HepG2 (cell line): ENCODE measurements around the gene LYPLA2. TPM values are rescaled to one million over a fixed set of nuclear protein-coding genes. Genes with fewer than 3 reads are reported as not detected.
A peak's percentile ranks its signal among the peaks of the same experiment; 100 is the strongest.

Experiments used
- CHD4 ChIP-seq: fragments of 200-600 bp; sonication (generic); IDR thresholded peaks from 2 replicates; pipeline ENCODE4 v1.7.0; 2017; ENCODE audit warnings: mild to moderate bottlenecking, low read length, borderline replicate concordance
- FOSL1 ChIP-seq: sonication (generic); formaldehyde crosslinking; IDR thresholded peaks from 2 replicates; pipeline ENCODE4 v1.9.0; 2021; ENCODE audit warnings: missing genetic modification reagents, borderline replicate concordance
- GZF1 ChIP-seq: sonication (generic); formaldehyde crosslinking; IDR thresholded peaks from 2 replicates; pipeline ENCODE4 v1.5.1; 2020; ENCODE audit warnings: mild to moderate bottlenecking, missing genetic modification reagents
- HIVEP1 ChIP-seq: sonication (generic); formaldehyde crosslinking; IDR thresholded peaks from 2 replicates; pipeline ENCODE4 v1.4.0; 2020; ENCODE audit warnings: mild to moderate bottlenecking, missing genetic modification reagents
- HMGA1 ChIP-seq: sonication (generic); formaldehyde crosslinking; conservative IDR thresholded peaks from 2 replicates; pipeline ENCODE4 v1.4.0; 2020; ENCODE audit warnings: missing genetic modification reagents
- HNRNPH1 ChIP-seq: fragments of 200-400 bp; formaldehyde crosslinking; optimal IDR thresholded peaks from 2 replicates; pipeline ENCODE3; 2017; ENCODE audit warnings: mild to moderate bottlenecking, low read depth, low read length
- HOXA7 ChIP-seq: sonication (generic); formaldehyde crosslinking; IDR thresholded peaks from 2 replicates; pipeline ENCODE4 v1.8.1; 2022; ENCODE audit warnings: mild to moderate bottlenecking, missing genetic modification reagents, moderate library complexity
- JUND ChIP-seq: sonication (generic); formaldehyde crosslinking; IDR thresholded peaks from 2 replicates; pipeline ENCODE4 v1.8.0; 2022; ENCODE audit warnings: mild to moderate bottlenecking, missing genetic modification reagents
- MBD4 ChIP-seq: IDR thresholded peaks from 2 replicates; pipeline ENCODE4 v1.6.1; 2012; ENCODE audit warnings: low read length, inconsistent platforms, borderline replicate concordance
- MBNL3 ChIP-seq: fragments of 250-450 bp; sonication (Bioruptor Pico); conservative IDR thresholded peaks from 2 replicates; pipeline ENCODE4 v1.8.0; 2022; ENCODE audit warnings: mild to moderate bottlenecking, inconsistent platforms
- NAIF1 ChIP-seq: sonication (generic); formaldehyde crosslinking; IDR thresholded peaks from 2 replicates; pipeline ENCODE4 v1.5.0; 2020; ENCODE audit warnings: mild to moderate bottlenecking, missing genetic modification reagents, borderline replicate concordance
- NFIB ChIP-seq: sonication (generic); formaldehyde crosslinking; IDR thresholded peaks from 2 replicates; pipeline ENCODE4 v1.9.0; 2021; ENCODE audit warnings: missing genetic modification reagents, mild to moderate bottlenecking, borderline replicate concordance
- NR2F2 ChIP-seq: IDR thresholded peaks from 2 replicates; pipeline ENCODE4 v1.6.1; 2012; ENCODE audit warnings: low read depth, inconsistent platforms, borderline replicate concordance
- PRPF4 ChIP-seq: fragments of 200-400 bp; formaldehyde crosslinking; IDR thresholded peaks from 2 replicates; pipeline ENCODE4 v1.6.1; 2016; ENCODE audit warnings: low read length, low read depth; ENCODE audit not compliant: poor library complexity, severe bottlenecking
- STAG1 ChIP-seq: sonication (generic); formaldehyde crosslinking; IDR thresholded peaks from 2 replicates; pipeline ENCODE4 v1.4.0; 2020; ENCODE audit warnings: missing genetic modification reagents
- ZNF441 ChIP-seq: sonication (generic); formaldehyde crosslinking; IDR thresholded peaks from 2 replicates; pipeline ENCODE4 v1.7.0; 2021; ENCODE audit warnings: missing genetic modification reagents, borderline replicate concordance
- ZNF557 ChIP-seq: sonication (generic); formaldehyde crosslinking; IDR thresholded peaks from 2 replicates; pipeline ENCODE4 v1.4.0; 2020; ENCODE audit warnings: missing genetic modification reagents
- ZNF7 ChIP-seq: IDR thresholded peaks from 2 replicates; pipeline ENCODE4 v1.6.1; 2016; ENCODE audit warnings: missing biosample characterization, missing genetic modification reagents
- polyA plus RNA-seq, 8 experiments: library from polyadenylated mRNA; depleted of rRNA in 3 of 8; stranded (reverse) in 7 of 8; unstranded in 1 of 8; fragments of >200 nt; fragmentation: Illumina TruSeq in 4 of 8; extraction: Trizol in 4 of 8; gene quantifications; 2 replicates each; pipeline versions ENCODE4 v1.2.1 to v1.2.3, GENCODE V29; 2011 to 2016; ENCODE audit warnings: low read depth in 4 of 8, missing spikeins in 1 of 8, mixed read lengths in 1 of 8; ENCODE audit not compliant: insufficient read depth in 1 of 8
- total RNA-seq, 5 experiments: library from RNA; depleted of rRNA; stranded (reverse); fragments of >200 nt; fragmentation: Illumina TruSeq; extraction: Trizol; gene quantifications; 2 replicates each; pipeline ENCODE4 v1.2.3, GENCODE V29; 2016; ENCODE audit warnings: low read depth in 1 of 5
- TF ChIP-seq, protein P1 (sequence below): IDR thresholded peaks from 2 replicates; pipeline ENCODE4 v1.6.1; 2018; ENCODE audit warnings: missing genetic modification reagents, mild to moderate bottlenecking, missing compliant biosample characterization
- TF ChIP-seq, protein P2 (sequence below), 2 experiments: sonication (generic) in 1 of 2; formaldehyde crosslinking in 1 of 2; IDR thresholded peaks; 2 replicates each; pipeline versions ENCODE4 v1.4.0 to v1.6.1; 2018 to 2020; ENCODE audit warnings: missing genetic modification reagents in 2 of 2, borderline replicate concordance in 1 of 2, low read depth in 1 of 2, mild to moderate bottlenecking in 1 of 2, missing biosample characterization in 1 of 2
- TF ChIP-seq, protein P3 (sequence below): sonication (generic); formaldehyde crosslinking; IDR thresholded peaks from 2 replicates; pipeline ENCODE4; 2020; ENCODE audit warnings: missing genetic modification reagents, mild to moderate bottlenecking, borderline replicate concordance
- TF ChIP-seq, protein P4 (sequence below): fragments of 450-650 bp; IDR thresholded peaks from 2 replicates; pipeline ENCODE4 v1.6.1; 2017
- TF ChIP-seq, protein P5 (sequence below): sonication (generic); formaldehyde crosslinking; IDR thresholded peaks from 2 replicates; pipeline ENCODE4 v1.4.0; 2020; ENCODE audit warnings: mild to moderate bottlenecking, low read depth, missing genetic modification reagents

LYPLA2 gene
- total and polyA plus RNA-seq, 2 of the 13 experiments (the other 11 are each of a cell fraction or from before 2014, with no cell fraction given), result 72.1 to 73.2 TPM

DNA sequence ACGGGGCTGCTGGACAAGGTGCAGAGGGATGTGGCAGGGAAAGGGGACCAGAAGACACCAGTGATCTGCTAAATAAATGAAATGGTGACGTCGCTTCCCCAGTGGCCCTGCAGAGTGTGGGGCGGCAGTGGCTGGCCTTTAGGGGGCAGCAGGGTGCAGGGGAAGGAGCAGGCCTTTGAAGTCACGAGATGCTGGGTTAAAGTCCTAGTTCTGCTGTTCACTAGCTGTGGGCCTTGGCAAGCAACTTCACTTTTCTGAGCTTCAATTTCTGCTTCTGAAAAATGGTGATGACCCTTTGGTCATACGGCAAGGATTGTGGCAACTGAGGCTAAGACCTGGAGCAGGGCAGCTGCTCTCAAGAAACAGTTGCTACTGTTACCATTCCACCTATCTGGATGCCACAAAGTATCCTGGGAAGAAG lies 18.8 kb downstream of the LYPLA2 start (continued):
- no peak for TF ChIP-seq NFIB
- no peak for TF ChIP-seq JUND (CRISPR knock-in tag)
- TF ChIP-seq MBNL3 (CRISPR knock-in tag), result no peak
- TF ChIP-seq ZNF441 (CRISPR knock-in tag), result no peak
- TF ChIP-seq HNRNPH1, result no peak
- TF ChIP-seq, protein P1, sequence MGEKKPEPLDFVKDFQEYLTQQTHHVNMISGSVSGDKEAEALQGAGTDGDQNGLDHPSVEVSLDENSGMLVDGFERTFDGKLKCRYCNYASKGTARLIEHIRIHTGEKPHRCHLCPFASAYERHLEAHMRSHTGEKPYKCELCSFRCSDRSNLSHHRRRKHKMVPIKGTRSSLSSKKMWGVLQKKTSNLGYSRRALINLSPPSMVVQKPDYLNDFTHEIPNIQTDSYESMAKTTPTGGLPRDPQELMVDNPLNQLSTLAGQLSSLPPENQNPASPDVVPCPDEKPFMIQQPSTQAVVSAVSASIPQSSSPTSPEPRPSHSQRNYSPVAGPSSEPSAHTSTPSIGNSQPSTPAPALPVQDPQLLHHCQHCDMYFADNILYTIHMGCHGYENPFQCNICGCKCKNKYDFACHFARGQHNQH (CRISPR knock-in tag), result no peak
- TF ChIP-seq HIVEP1 (CRISPR knock-in tag), result no peak
- TF ChIP-seq HMGA1 (CRISPR knock-in tag), result no peak
- TF ChIP-seq PRPF4, result no peak
- TF ChIP-seq, protein P2, sequence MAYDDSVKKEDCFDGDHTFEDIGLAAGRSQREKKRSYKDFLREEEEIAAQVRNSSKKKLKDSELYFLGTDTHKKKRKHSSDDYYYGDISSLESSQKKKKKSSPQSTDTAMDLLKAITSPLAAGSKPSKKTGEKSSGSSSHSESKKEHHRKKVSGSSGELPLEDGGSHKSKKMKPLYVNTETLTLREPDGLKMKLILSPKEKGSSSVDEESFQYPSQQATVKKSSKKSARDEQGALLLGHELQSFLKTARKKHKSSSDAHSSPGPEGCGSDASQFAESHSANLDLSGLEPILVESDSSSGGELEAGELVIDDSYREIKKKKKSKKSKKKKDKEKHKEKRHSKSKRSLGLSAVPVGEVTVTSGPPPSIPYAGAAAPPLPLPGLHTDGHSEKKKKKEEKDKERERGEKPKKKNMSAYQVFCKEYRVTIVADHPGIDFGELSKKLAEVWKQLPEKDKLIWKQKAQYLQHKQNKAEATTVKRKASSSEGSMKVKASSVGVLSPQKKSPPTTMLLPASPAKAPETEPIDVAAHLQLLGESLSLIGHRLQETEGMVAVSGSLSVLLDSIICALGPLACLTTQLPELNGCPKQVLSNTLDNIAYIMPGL (CRISPR knock-in tag; IDR thresholded peaks at IDR 0.05; ENCODE audit: borderline replicate concordance in 1 of 2, low read depth in 1 of 2), result peak; percentile 51 to 79; a peak in 3 of 4 replicates
- TF ChIP-seq CHD4, result no peak
- TF ChIP-seq NR2F2, result no peak
- TF ChIP-seq FOSL1, result no peak
- peak; percentile 81 for TF ChIP-seq STAG1 (CRISPR knock-in tag)
- no peak for TF ChIP-seq GZF1
- no peak for TF ChIP-seq MBD4
- TF ChIP-seq HOXA7, result no peak
- TF ChIP-seq, protein P3, sequence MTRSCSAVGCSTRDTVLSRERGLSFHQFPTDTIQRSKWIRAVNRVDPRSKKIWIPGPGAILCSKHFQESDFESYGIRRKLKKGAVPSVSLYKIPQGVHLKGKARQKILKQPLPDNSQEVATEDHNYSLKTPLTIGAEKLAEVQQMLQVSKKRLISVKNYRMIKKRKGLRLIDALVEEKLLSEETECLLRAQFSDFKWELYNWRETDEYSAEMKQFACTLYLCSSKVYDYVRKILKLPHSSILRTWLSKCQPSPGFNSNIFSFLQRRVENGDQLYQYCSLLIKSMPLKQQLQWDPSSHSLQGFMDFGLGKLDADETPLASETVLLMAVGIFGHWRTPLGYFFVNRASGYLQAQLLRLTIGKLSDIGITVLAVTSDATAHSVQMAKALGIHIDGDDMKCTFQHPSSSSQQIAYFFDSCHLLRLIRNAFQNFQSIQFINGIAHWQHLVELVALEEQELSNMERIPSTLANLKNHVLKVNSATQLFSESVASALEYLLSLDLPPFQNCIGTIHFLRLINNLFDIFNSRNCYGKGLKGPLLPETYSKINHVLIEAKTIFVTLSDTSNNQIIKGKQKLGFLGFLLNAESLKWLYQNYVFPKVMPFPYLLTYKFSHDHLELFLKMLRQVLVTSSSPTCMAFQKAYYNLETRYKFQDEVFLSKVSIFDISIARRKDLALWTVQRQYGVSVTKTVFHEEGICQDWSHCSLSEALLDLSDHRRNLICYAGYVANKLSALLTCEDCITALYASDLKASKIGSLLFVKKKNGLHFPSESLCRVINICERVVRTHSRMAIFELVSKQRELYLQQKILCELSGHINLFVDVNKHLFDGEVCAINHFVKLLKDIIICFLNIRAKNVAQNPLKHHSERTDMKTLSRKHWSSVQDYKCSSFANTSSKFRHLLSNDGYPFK (CRISPR knock-in tag), result no peak
- no peak for TF ChIP-seq ZNF557 (CRISPR knock-in tag)
- TF ChIP-seq, protein P4, sequence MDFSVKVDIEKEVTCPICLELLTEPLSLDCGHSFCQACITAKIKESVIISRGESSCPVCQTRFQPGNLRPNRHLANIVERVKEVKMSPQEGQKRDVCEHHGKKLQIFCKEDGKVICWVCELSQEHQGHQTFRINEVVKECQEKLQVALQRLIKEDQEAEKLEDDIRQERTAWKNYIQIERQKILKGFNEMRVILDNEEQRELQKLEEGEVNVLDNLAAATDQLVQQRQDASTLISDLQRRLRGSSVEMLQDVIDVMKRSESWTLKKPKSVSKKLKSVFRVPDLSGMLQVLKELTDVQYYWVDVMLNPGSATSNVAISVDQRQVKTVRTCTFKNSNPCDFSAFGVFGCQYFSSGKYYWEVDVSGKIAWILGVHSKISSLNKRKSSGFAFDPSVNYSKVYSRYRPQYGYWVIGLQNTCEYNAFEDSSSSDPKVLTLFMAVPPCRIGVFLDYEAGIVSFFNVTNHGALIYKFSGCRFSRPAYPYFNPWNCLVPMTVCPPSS, result no peak
- no peak for TF ChIP-seq NAIF1 (CRISPR knock-in tag)
- no peak for TF ChIP-seq ZNF7
- TF ChIP-seq, protein P5, sequence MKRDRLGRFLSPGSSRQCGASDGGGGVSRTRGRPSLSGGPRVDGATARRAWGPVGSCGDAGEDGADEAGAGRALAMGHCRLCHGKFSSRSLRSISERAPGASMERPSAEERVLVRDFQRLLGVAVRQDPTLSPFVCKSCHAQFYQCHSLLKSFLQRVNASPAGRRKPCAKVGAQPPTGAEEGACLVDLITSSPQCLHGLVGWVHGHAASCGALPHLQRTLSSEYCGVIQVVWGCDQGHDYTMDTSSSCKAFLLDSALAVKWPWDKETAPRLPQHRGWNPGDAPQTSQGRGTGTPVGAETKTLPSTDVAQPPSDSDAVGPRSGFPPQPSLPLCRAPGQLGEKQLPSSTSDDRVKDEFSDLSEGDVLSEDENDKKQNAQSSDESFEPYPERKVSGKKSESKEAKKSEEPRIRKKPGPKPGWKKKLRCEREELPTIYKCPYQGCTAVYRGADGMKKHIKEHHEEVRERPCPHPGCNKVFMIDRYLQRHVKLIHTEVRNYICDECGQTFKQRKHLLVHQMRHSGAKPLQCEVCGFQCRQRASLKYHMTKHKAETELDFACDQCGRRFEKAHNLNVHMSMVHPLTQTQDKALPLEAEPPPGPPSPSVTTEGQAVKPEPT (CRISPR knock-in tag), result no peak
